Endothelial cell of umbilical vein (primary cell): ENCODE results near the gene MYH9. TPM values are rescaled to one million over a fixed set of nuclear protein-coding genes. Genes with fewer than 3 reads are reported as not detected.
A peak's percentile ranks its signal among the peaks of the same experiment; 100 is the strongest.

Experiments
- BruUV-seq: library from RNA; stranded (reverse); fragments of 400-500 nt; replicated peaks from 2 replicates; lab custom pipeline; 2021; lab: Mats Ljungman, UMichigan
- CTCF ChIA-PET: fragments of 300-600, 350-600 bp; sonication (Branson Sonifier 250); formaldehyde crosslinking; loops from one replicate; lab custom pipeline; 2021; ENCODE audit warnings: antibody characterized with exemption, inconsistent platforms; lab: Charles Lee
- POLR2A ChIA-PET: fragments of 300-600, 350-600 bp; sonication (Branson Sonifier 250); formaldehyde crosslinking; loops from one replicate; lab custom pipeline; 2021; ENCODE audit warnings: antibody characterized with exemption, inconsistent platforms; lab: Charles Lee
- DNase-seq: peaks from one replicate; pipeline ENCODE4 v3.0.0-alpha.2; 2011; ENCODE audit warnings: low read depth, low spot score
- FAIRE-seq: peaks from 2 replicates; lab custom pipeline; 2011; peaks lifted over from hg19 to GRCh38; lab: Jason Lieb, UNC
- H2AFZ ChIP-seq: 2 replicates; pipeline ENCODE4 v1.6.0; 2012; ENCODE audit warnings: low read depth, low read length, control low read depth, inconsistent platforms
- H3K27ac ChIP-seq: 2 replicates; pipeline ENCODE4 v1.5.1; 2011; ENCODE audit warnings: low read depth, mild to moderate bottlenecking, control low read depth, low read length, moderate library complexity; ENCODE audit not compliant: insufficient read depth
- H3K27me3 ChIP-seq, 2 experiments: 2 replicates each; pipeline versions ENCODE4 v1.6.0 to v1.6.1; 2011; ENCODE audit warnings: low read length in 2 of 2, mixed read lengths in 1 of 2; ENCODE audit not compliant: control insufficient read depth in 2 of 2, insufficient read depth in 2 of 2
- H3K36me3 ChIP-seq, 2 experiments: 2 replicates in 1 of 2; 3 replicates in 1 of 2; pipeline ENCODE4 v1.5.1; 2011; ENCODE audit warnings: low read length in 2 of 2, mild to moderate bottlenecking in 1 of 2, moderate library complexity in 1 of 2; ENCODE audit not compliant: control insufficient read depth in 2 of 2, insufficient read depth in 2 of 2; ENCODE audit errors: extremely low read depth in 1 of 2
- H3K4me1 ChIP-seq: 3 replicates; pipeline ENCODE4 v1.5.1; 2011; ENCODE audit warnings: mild to moderate bottlenecking, low read length; ENCODE audit not compliant: control insufficient read depth, insufficient read depth; ENCODE audit errors: extremely low read depth
- H3K4me2 ChIP-seq: 2 replicates; pipeline ENCODE4 v1.6.1; 2011; ENCODE audit warnings: low read length, control low read depth, mixed read lengths; ENCODE audit not compliant: insufficient read depth
- H3K4me3 ChIP-seq, 3 experiments: fragments of 200-600 bp in 1 of 3; sonication (generic), shearing (Covaris generic) in 1 of 3; replicated peaks in 1 of 3; 2 replicates each; pipeline ENCODE4 v1.5.1; 2011 to 2016; ENCODE audit warnings: control low read depth in 3 of 3, low read length in 3 of 3, mild to moderate bottlenecking in 2 of 3, inconsistent platforms in 1 of 3, low read depth in 1 of 3, moderate library complexity in 1 of 3; ENCODE audit not compliant: insufficient read depth in 1 of 3
- H3K79me2 ChIP-seq: 2 replicates; pipeline ENCODE4 v1.6.0; 2012; ENCODE audit warnings: low read length, inconsistent platforms; ENCODE audit not compliant: control insufficient read depth, insufficient read depth
- H3K9ac ChIP-seq: replicated peaks from 2 replicates; pipeline ENCODE3; 2011; ENCODE audit warnings: low read length, control low read depth; ENCODE audit not compliant: insufficient read depth; ENCODE audit errors: extremely low read depth
- H3K9me1 ChIP-seq: replicated peaks from 3 replicates; pipeline ENCODE4 v1.6.0; 2011; ENCODE audit warnings: mild to moderate bottlenecking, low read length; ENCODE audit not compliant: control insufficient read depth, insufficient read depth; ENCODE audit errors: extremely low read depth
- H3K9me3 ChIP-seq: replicated peaks from 2 replicates; pipeline ENCODE4 v1.5.1; 2012; ENCODE audit warnings: low read length, inconsistent platforms; ENCODE audit not compliant: control insufficient read depth, insufficient read depth
- H4K20me1 ChIP-seq: replicated peaks from 2 replicates; pipeline ENCODE3; 2011; ENCODE audit warnings: mild to moderate bottlenecking, low read length; ENCODE audit not compliant: control insufficient read depth, insufficient read depth; ENCODE audit errors: extremely low read depth
- CTCF ChIP-seq, 2 donors: IDR thresholded peaks; 1 replicate in 1 of 2; 2 replicates in 1 of 2; pipeline ENCODE4 v1.5.1; 2011; ENCODE audit warnings: low read length in 2 of 2, mild to moderate bottlenecking in 2 of 2, moderate library complexity in 2 of 2, control low read depth in 1 of 2, inconsistent platforms in 1 of 2, low read depth in 1 of 2; ENCODE audit not compliant: insufficient read depth in 1 of 2; ENCODE audit errors: extremely low read depth in 1 of 2
- EZH2 ChIP-seq: IDR thresholded peaks from 2 replicates; pipeline ENCODE4 v1.6.1; 2012; ENCODE audit warnings: borderline replicate concordance, low read depth, mild to moderate bottlenecking, moderate library complexity, low read length, inconsistent platforms; ENCODE audit not compliant: severe bottlenecking
- MAX ChIP-seq: IDR thresholded peaks from 2 replicates; pipeline ENCODE4 v1.6.1; 2011; ENCODE audit not compliant: insufficient read depth, insufficient read length
- MYC ChIP-seq: IDR thresholded peaks from one replicate; pipeline ENCODE4 v1.6.1; 2011; ENCODE audit warnings: mild to moderate bottlenecking, low read depth, low read length
- POLR2AphosphoS5 ChIP-seq: IDR thresholded peaks from 2 replicates; pipeline ENCODE4 v1.6.1; 2012; ENCODE audit warnings: low read depth, mild to moderate bottlenecking, control low read depth, low read length, moderate library complexity; ENCODE audit not compliant: insufficient read depth
- dilution Hi-C: fragments of 300-500 bp; cut with MboI; formaldehyde crosslinking; loops from one replicate; pipeline ENCODE4 v1.15.0; 2019; ENCODE audit warnings: low sequenced_read_pairs; ENCODE audit not compliant: extremely low pct_ligation_motif_present
- intact Hi-C: fragments of 100-400 bp; cut with micrococcal nuclease; formaldehyde crosslinking; loops from one replicate; pipeline ENCODE4 v1.10.0; 2022
- polyA plus RNA-seq, 4 experiments: library from polyadenylated mRNA; depleted of rRNA in 3 of 4; stranded (reverse) in 3 of 4; unstranded in 1 of 4; fragments of >200 nt; gene quantifications; 2 replicates each; pipeline versions ENCODE4 v1.2.1 to v1.2.3, GENCODE V29; 2011 to 2012; ENCODE audit warnings: missing spikeins in 1 of 4
- total RNA-seq: library from RNA; stranded (reverse); gene quantifications from 2 replicates; pipeline ENCODE4 v1.2.3, GENCODE V29; 2021

Gene MYH9
- total and polyA plus RNA-seq, 2 donors (not counting 3 experiments of a cell fraction or from before 2014, with no cell fraction given) = 188 to 1,413 TPM

- intact Hi-C loops (no loop called here), dilution Hi-C loops (no loop called here)
- no peak for TF ChIP-seq MYC
- TF ChIP-seq MAX = no peak
- TF ChIP-seq POLR2AphosphoS5 = no peak
- TF ChIP-seq EZH2 = no peak
- no peak for TF ChIP-seq CTCF (IDR thresholded peaks at IDR 0.05; ENCODE audit: extremely low read depth in 1 of 2, insufficient read depth in 1 of 2, low read depth in 1 of 2, low read length in 2 of 2)
- Histone ChIP-seq H4K20me1 (no peaks in the 10 kb centered on the region), H3K27me3 (no peaks in the 10 kb centered on the region), H3K4me2 (no peak overlapping the region), H3K79me2 (no peaks in the 10 kb centered on the region), H3K9me1 (no peaks in the 10 kb centered on the region), H3K9ac (no peak overlapping the region), H3K9me3 (no peaks in the 10 kb centered on the region), H2AFZ (no peak overlapping the region), H3K27ac (no peak overlapping the region), H3K4me3 (no peak overlapping the region), H3K4me1 (no peaks in the 10 kb centered on the region), H3K36me3 (peaks cover 44 to 54% of the 10 kb centered on the region in 2 experiments)
- ChIA-PET POLR2A (no interaction called here), CTCF (interaction anchor here (1.4 kb wide), 1 partner anchor 19 kb away, joined by 5 read pairs; no protein-coding TSS in a partner anchor)
- FAIRE-seq (no peak), DNase-seq (no peak)
- TSS peak; percentile 77 for BruUV-seq
These were observed 105.9 kb downstream of the MYH9 start for GRCh38 chr22:36281781-36282327.
